Measurements from ENCODE around the gene TUBA4A. TPM values are rescaled to one million over a fixed set of nuclear protein-coding genes. Genes with fewer than 3 reads are reported as not detected.

TUBA4A gene
- polyA plus RNA-seq, 1 donor from 2014 or later: not detected

GRCh38 chr2:219252084-219252483 lies 1.6 kb downstream of the TUBA4A start:
- H3K27me3 ChIP-seq (ENCODE audit: insufficient read depth, low read depth, low read length): peaks cover 56% of the 10 kb centered on the region
- TF ChIP-seq RAD21 (conservative IDR thresholded peaks at IDR 0.05) (no peak), EZH2 (IDR thresholded peaks at IDR 0.05; ENCODE audit: borderline replicate concordance, insufficient read depth, low read length, poor library complexity, severe bottlenecking) (no peak), POLR2AphosphoS5 (IDR thresholded peaks at IDR 0.05) (no peak), TAF1 (IDR thresholded peaks at IDR 0.05; ENCODE audit: low read depth) (no peak), REST (IDR thresholded peaks at IDR 0.05; ENCODE audit: borderline replicate concordance) (no peak), EP300 (conservative IDR thresholded peaks at IDR 0.05; ENCODE audit: poor library complexity, severe bottlenecking) (no peak), CTCF (IDR thresholded peaks at IDR 0.05; ENCODE audit: poor library complexity, severe bottlenecking) (no peak), SMC3 (conservative IDR thresholded peaks at IDR 0.05; ENCODE audit: poor library complexity) (no peak), MXI1 (conservative IDR thresholded peaks at IDR 0.05; ENCODE audit: poor library complexity, severe bottlenecking) (no peak)
- no peak overlapping the region for H3K27ac ChIP-seq (ENCODE audit: low read length)

GRCh38 chr2:219251656-219252055 lies 2.1 kb downstream of the TUBA4A start:
- no peak overlapping the region for H3K27ac ChIP-seq (ENCODE audit: low read length)
- no peak overlapping the region for H3K4me2 ChIP-seq (ENCODE audit: low read length)
- TF ChIP-seq REST (IDR thresholded peaks at IDR 0.05; ENCODE audit: borderline replicate concordance) (no peak), CTCF (IDR thresholded peaks at IDR 0.05; ENCODE audit: poor library complexity, severe bottlenecking) (no peak), EZH2 (IDR thresholded peaks at IDR 0.05; ENCODE audit: borderline replicate concordance, insufficient read depth, low read length, poor library complexity, severe bottlenecking) (no peak)

More at GRCh38 chr2:219252084-219252483, 1.6 kb downstream of the TUBA4A start:
- H3K79me2 ChIP-seq (replicated peaks; ENCODE audit: insufficient read depth, low read length): no peaks in the 10 kb centered on the region
- H3K4me2 ChIP-seq (ENCODE audit: low read length): no peak overlapping the region
- no peak overlapping the region for H3K9ac ChIP-seq (ENCODE audit: low read length)
- no peak overlapping the region for H3K4me3 ChIP-seq (ENCODE audit: low read length)
- H3K9me2 ChIP-seq (ENCODE audit: insufficient read depth, low read length): no peaks in the 10 kb centered on the region
- no peaks in the 10 kb centered on the region for H4K20me1 ChIP-seq (ENCODE audit: insufficient read depth)
- H3K36me3 ChIP-seq (ENCODE audit: insufficient read depth, low read length): peaks cover 8% of the 10 kb centered on the region
- H3K9me3 ChIP-seq (ENCODE audit: low read length): no peaks in the 10 kb centered on the region
- no peaks in the 10 kb centered on the region for H3F3A ChIP-seq (ENCODE audit: insufficient read depth, low read length, poor library complexity, severe bottlenecking)
- H2AFZ ChIP-seq (ENCODE audit: low read depth, low read length): no peak overlapping the region

More at GRCh38 chr2:219251656-219252055, 2.1 kb downstream of the TUBA4A start:
- H3K4me3 ChIP-seq (ENCODE audit: low read length): no peak overlapping the region
- no peak overlapping the region for H3K9ac ChIP-seq (ENCODE audit: low read length)
- H3K79me2 ChIP-seq (replicated peaks; ENCODE audit: insufficient read depth, low read length): no peaks in the 10 kb centered on the region
- H2AFZ ChIP-seq (ENCODE audit: low read depth, low read length): no peak overlapping the region
- H3F3A ChIP-seq (ENCODE audit: insufficient read depth, low read length, poor library complexity, severe bottlenecking): no peaks in the 10 kb centered on the region
- no peaks in the 10 kb centered on the region for H4K20me1 ChIP-seq (ENCODE audit: insufficient read depth)
- no peaks in the 10 kb centered on the region for H3K9me2 ChIP-seq (ENCODE audit: insufficient read depth, low read length)
- no peaks in the 10 kb centered on the region for H3K9me3 ChIP-seq (ENCODE audit: low read length)
- peaks cover 53% of the 10 kb centered on the region for H3K27me3 ChIP-seq (ENCODE audit: insufficient read depth, low read depth, low read length)
- peaks cover 8% of the 10 kb centered on the region for H3K36me3 ChIP-seq (ENCODE audit: insufficient read depth, low read length)

Data from neural cell (in vitro differentiated cells).